Keratinocyte (primary cell): Measurements from ENCODE around the gene ENTPD2. TPM values are rescaled to one million over a fixed set of nuclear protein-coding genes. Genes with fewer than 3 reads are reported as not detected.

Experiments
- DNase-seq: peaks from one replicate; pipeline ENCODE4 v3.0.0-alpha.2; 2011; ENCODE audit warnings: low read depth, missing footprints, low spot score
- FAIRE-seq: peaks from 2 replicates; lab custom pipeline; 2011; peaks lifted over from hg19 to GRCh38; lab: Jason Lieb, UNC
- H2AFZ ChIP-seq: 2 replicates; pipeline ENCODE4 v1.6.0; 2012; ENCODE audit warnings: low read length, control low read depth, inconsistent platforms; ENCODE audit not compliant: control insufficient read depth
- H3K27ac ChIP-seq: 2 replicates; pipeline ENCODE4 v1.5.1; 2011; ENCODE audit warnings: low read length; ENCODE audit not compliant: control insufficient read depth, insufficient read depth
- H3K27me3 ChIP-seq: 3 replicates; pipeline ENCODE4 v1.6.0; 2011; ENCODE audit warnings: low read length; ENCODE audit not compliant: control insufficient read depth, insufficient read depth; ENCODE audit errors: extremely low read depth
- H3K36me3 ChIP-seq, 2 experiments: 2 replicates in 1 of 2; 3 replicates in 1 of 2; pipeline ENCODE4 v1.5.1; 2011; ENCODE audit warnings: low read length in 2 of 2, mild to moderate bottlenecking in 1 of 2; ENCODE audit not compliant: control insufficient read depth in 2 of 2, insufficient read depth in 2 of 2; ENCODE audit errors: extremely low read depth in 1 of 2
- H3K4me1 ChIP-seq: 3 replicates; pipeline ENCODE4 v1.5.1; 2011; ENCODE audit warnings: low read length; ENCODE audit not compliant: control insufficient read depth, insufficient read depth; ENCODE audit errors: extremely low read depth
- H3K4me2 ChIP-seq: 3 replicates; pipeline ENCODE4 v1.6.0; 2011; ENCODE audit warnings: low read depth, low read length; ENCODE audit not compliant: control insufficient read depth, insufficient read depth; ENCODE audit errors: extremely low read depth
- H3K4me3 ChIP-seq, 3 experiments: fragments of 200-600 bp in 1 of 3; sonication (generic) in 1 of 3; 2 replicates in 2 of 3; 3 replicates in 1 of 3; pipeline ENCODE4 v1.5.1; 2011 to 2016; ENCODE audit warnings: low read length in 3 of 3, mild to moderate bottlenecking in 3 of 3, control low read depth in 2 of 3, inconsistent platforms in 1 of 3, low read depth in 1 of 3, mixed read lengths in 1 of 3, mixed run types in 1 of 3, moderate library complexity in 1 of 3; ENCODE audit not compliant: control insufficient read depth in 2 of 3, insufficient read depth in 2 of 3; ENCODE audit errors: extremely low read depth in 1 of 3
- H3K79me2 ChIP-seq: 2 replicates; pipeline ENCODE4 v1.6.0; 2012; ENCODE audit warnings: low read length; ENCODE audit not compliant: control insufficient read depth, insufficient read depth
- H3K9ac ChIP-seq: 3 replicates; pipeline ENCODE4 v1.6.0; 2011; ENCODE audit warnings: low read length; ENCODE audit not compliant: control insufficient read depth, insufficient read depth; ENCODE audit errors: extremely low read depth
- H3K9me1 ChIP-seq: 3 replicates; pipeline ENCODE4 v1.6.0; 2011; ENCODE audit warnings: low read length; ENCODE audit not compliant: control insufficient read depth, insufficient read depth; ENCODE audit errors: extremely low read depth
- H3K9me3 ChIP-seq: 2 replicates; pipeline ENCODE4 v1.5.1; 2012; ENCODE audit warnings: low read depth, low read length; ENCODE audit not compliant: control insufficient read depth
- H4K20me1 ChIP-seq: 3 replicates; pipeline ENCODE4 v1.6.0; 2011; ENCODE audit warnings: low read length; ENCODE audit not compliant: control insufficient read depth, insufficient read depth; ENCODE audit errors: extremely low read depth
- EZH2 ChIP-seq: IDR thresholded peaks from one replicate; pipeline ENCODE4 v1.6.1; 2012; ENCODE audit warnings: inconsistent platforms, mild to moderate bottlenecking, low read length, moderate library complexity
- dilution Hi-C: fragments of 300-500 bp; cut with MboI; formaldehyde crosslinking; loops from one replicate; pipeline ENCODE4 v1.7.0; 2020; ENCODE audit warnings: low sequenced_read_pairs; ENCODE audit not compliant: extremely low pct_ligation_motif_present
- polyA plus RNA-seq, 5 experiments: library from polyadenylated mRNA; depleted of rRNA in 3 of 5; stranded (reverse) in 3 of 5; stranded (forward) in 1 of 5; unstranded in 1 of 5; fragments of >200 nt; gene quantifications; 1 replicate in 1 of 5; 2 replicates in 3 of 5; 3 replicates in 1 of 5; pipeline versions ENCODE4 v1.2.1 to v1.2.3, GENCODE V29; 2011 to 2012; ENCODE audit warnings: missing spikeins in 2 of 5, low read depth in 1 of 5, low replicate concordance in 1 of 5
- TF ChIP-seq, protein P1 (sequence below), 3 experiments: IDR thresholded peaks in 1 of 3; conservative IDR thresholded peaks in 1 of 3; optimal IDR thresholded peaks in 1 of 3; 2 replicates in 2 of 3; 3 replicates in 1 of 3; pipeline versions ENCODE3 to v1.5.1; 2011; ENCODE audit warnings: low read length in 3 of 3, mild to moderate bottlenecking in 3 of 3, moderate library complexity in 2 of 3, control low read depth in 1 of 3, inconsistent platforms in 1 of 3; ENCODE audit not compliant: insufficient read depth in 2 of 3; ENCODE audit errors: extremely low read depth in 1 of 3

Gene ENTPD2
- polyA plus RNA-seq, 1 donor (not counting 4 experiments of a cell fraction or from before 2014, with no cell fraction given): 0.52 TPM

DNA sequence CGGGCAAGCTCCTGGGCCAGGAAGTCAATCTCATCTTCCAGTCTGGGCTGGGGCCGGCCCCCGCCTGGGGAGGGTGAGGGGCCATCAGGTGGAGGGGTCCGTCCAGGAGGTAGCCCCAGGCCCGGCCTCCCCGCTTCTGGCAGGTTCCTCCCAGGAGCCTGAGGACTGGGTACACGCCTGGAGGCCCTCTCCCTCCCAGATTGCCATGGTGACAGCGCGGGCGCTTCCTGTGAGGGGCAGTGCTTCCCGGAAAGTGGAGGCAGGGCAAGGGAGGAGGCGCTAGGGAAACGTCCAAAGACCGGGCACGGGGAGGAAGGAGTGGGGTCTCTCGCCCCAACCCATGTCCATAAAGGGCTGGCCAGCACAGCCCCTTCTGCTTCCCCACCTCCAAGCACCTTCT, 12.7 kb downstream of the ENTPD2 start:
- no peak overlapping the region for H3K4me3 ChIP-seq
- H3K4me2 ChIP-seq: no peak overlapping the region
- DNase-seq (no peak), FAIRE-seq (no peak)
- peaks cover 6% of the 10 kb centered on the region for H4K20me1 ChIP-seq
- H3K36me3 ChIP-seq: peaks cover 0 to 4% of the 10 kb centered on the region in 2 experiments
- H3K9me1 ChIP-seq: no peaks in the 10 kb centered on the region
- no peak overlapping the region for H3K27ac ChIP-seq
- no peak overlapping the region for H3K9ac ChIP-seq
- H3K27me3 ChIP-seq: peaks cover 17% of the 10 kb centered on the region
- dilution Hi-C loops: no loop called here
- TF ChIP-seq EZH2: no peak
- TF ChIP-seq, protein P1, sequence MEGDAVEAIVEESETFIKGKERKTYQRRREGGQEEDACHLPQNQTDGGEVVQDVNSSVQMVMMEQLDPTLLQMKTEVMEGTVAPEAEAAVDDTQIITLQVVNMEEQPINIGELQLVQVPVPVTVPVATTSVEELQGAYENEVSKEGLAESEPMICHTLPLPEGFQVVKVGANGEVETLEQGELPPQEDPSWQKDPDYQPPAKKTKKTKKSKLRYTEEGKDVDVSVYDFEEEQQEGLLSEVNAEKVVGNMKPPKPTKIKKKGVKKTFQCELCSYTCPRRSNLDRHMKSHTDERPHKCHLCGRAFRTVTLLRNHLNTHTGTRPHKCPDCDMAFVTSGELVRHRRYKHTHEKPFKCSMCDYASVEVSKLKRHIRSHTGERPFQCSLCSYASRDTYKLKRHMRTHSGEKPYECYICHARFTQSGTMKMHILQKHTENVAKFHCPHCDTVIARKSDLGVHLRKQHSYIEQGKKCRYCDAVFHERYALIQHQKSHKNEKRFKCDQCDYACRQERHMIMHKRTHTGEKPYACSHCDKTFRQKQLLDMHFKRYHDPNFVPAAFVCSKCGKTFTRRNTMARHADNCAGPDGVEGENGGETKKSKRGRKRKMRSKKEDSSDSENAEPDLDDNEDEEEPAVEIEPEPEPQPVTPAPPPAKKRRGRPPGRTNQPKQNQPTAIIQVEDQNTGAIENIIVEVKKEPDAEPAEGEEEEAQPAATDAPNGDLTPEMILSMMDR (optimal IDR thresholded peaks at IDR 0.05 in 1 of 3, IDR thresholded peaks at IDR 0.05 in 1 of 3, conservative IDR thresholded peaks at IDR 0.05 in 1 of 3; ENCODE audit: extremely low read depth in 1 of 3, insufficient read depth in 2 of 3, low read length in 3 of 3): no peak
- peaks cover 2% of the 10 kb centered on the region for H3K79me2 ChIP-seq
- H3K4me1 ChIP-seq: peaks cover 11% of the 10 kb centered on the region
- no peak overlapping the region for H2AFZ ChIP-seq
- no peaks in the 10 kb centered on the region for H3K9me3 ChIP-seq

DNA sequence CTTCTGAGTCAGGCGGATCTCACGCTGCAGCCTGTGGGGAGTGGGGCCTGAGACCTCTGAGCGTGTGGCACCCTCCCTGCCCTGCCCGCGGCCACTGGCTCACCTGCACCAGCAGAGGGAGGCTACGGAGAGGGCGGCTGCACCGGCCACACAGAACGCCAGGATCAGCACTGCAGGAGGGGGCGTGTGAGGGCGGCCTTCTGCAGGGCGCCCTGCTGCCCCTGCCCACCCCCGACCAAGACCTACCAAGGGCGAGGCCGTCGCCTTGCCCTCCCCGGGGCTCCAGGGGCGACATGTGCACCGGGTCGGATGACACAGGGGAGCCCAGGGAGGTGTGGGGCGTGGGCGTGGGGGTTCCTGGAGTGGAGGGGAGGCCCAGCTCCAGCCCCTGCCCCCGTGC, 13.3 kb downstream of the ENTPD2 start:
- Histone ChIP-seq H3K79me2 (peaks cover 2% of the 10 kb centered on the region), H3K4me1 (peaks cover 9% of the 10 kb centered on the region), H3K4me2 (no peak overlapping the region), H3K36me3 (peaks cover 0 to 4% of the 10 kb centered on the region in 2 experiments), H3K4me3 (no peak overlapping the region), H3K27ac (no peak overlapping the region), H3K9ac (no peak overlapping the region), H3K27me3 (peaks cover 17% of the 10 kb centered on the region), H3K9me3 (no peaks in the 10 kb centered on the region), H2AFZ (no peak overlapping the region), H3K9me1 (no peaks in the 10 kb centered on the region), H4K20me1 (peaks cover 6% of the 10 kb centered on the region)
- dilution Hi-C loops: no loop called here
- FAIRE-seq (no peak), DNase-seq (no peak)
- TF ChIP-seq, protein P1 (optimal IDR thresholded peaks at IDR 0.05 in 1 of 3, IDR thresholded peaks at IDR 0.05 in 1 of 3, conservative IDR thresholded peaks at IDR 0.05 in 1 of 3; ENCODE audit: extremely low read depth in 1 of 3, insufficient read depth in 2 of 3, low read length in 3 of 3): no peak
- TF ChIP-seq EZH2: no peak
